Smooth muscle cell (in vitro differentiated cells): ENCODE results near the gene PTPN18. TPM values are rescaled to one million over a fixed set of nuclear protein-coding genes. Genes with fewer than 3 reads are reported as not detected.
"Not testable (repeated sequence)": the region's sequence is repeated elsewhere in the genome, so short reads cannot be mapped to it uniquely, and the experiment has no call there.

Experiments
- DNase-seq: peaks from one replicate; lab custom pipeline; 2025; ENCODE audit not compliant: unreplicated experiment; lab: John Stamatoyannopoulos, UW
- H2AFZ ChIP-seq: fragments of 200-600 bp; sonication (generic); 2 replicates; pipeline ENCODE4 v1.6.0; 2016; ENCODE audit warnings: antibody characterized with exemption, low read depth, mild to moderate bottlenecking
- H3F3A ChIP-seq: fragments of 200-600 bp; sonication (generic); 2 replicates; pipeline ENCODE4 v1.6.0; 2017; ENCODE audit warnings: antibody characterized with exemption, low read depth
- H3K27ac ChIP-seq: fragments of 200-600 bp; sonication (generic); 2 replicates; pipeline ENCODE4 v1.5.1; 2016; ENCODE audit warnings: low read depth, mild to moderate bottlenecking
- H3K27me3 ChIP-seq: fragments of 200-600 bp; sonication (generic); 2 replicates; pipeline ENCODE4 v1.6.1; 2016; ENCODE audit warnings: low read depth, mild to moderate bottlenecking
- H3K36me3 ChIP-seq: fragments of 200-600 bp; sonication (generic); 2 replicates; pipeline ENCODE4 v1.5.1; 2016; ENCODE audit warnings: low read depth
- H3K4me1 ChIP-seq: fragments of 200-600 bp; sonication (generic); 2 replicates; pipeline ENCODE4 v1.5.1; 2016; ENCODE audit warnings: low read depth
- H3K4me2 ChIP-seq: fragments of 200-600 bp; sonication (generic); 2 replicates; pipeline ENCODE4 v1.6.0; 2016; ENCODE audit warnings: mild to moderate bottlenecking
- H3K4me3 ChIP-seq: fragments of 200-600 bp; sonication (generic); 2 replicates; pipeline ENCODE4 v1.5.1; 2016; ENCODE audit warnings: mild to moderate bottlenecking
- H3K79me2 ChIP-seq: fragments of 200-600 bp; sonication (generic); 2 replicates; pipeline ENCODE4 v1.6.0; 2016; ENCODE audit warnings: low read depth, mild to moderate bottlenecking
- H3K9ac ChIP-seq: fragments of 200-600 bp; sonication (generic); 2 replicates; pipeline ENCODE4 v1.6.0; 2016; ENCODE audit warnings: low read depth
- H3K9me3 ChIP-seq: fragments of 200-600 bp; sonication (generic); replicated peaks from 2 replicates; pipeline ENCODE4 v1.5.1; 2016; ENCODE audit warnings: low read depth
- H4K20me1 ChIP-seq: fragments of 200-600 bp; sonication (generic); 2 replicates; pipeline ENCODE4 v1.6.0; 2016; ENCODE audit warnings: low read depth
- CTCF ChIP-seq: fragments of 200-600 bp; sonication (generic); IDR thresholded peaks from 2 replicates; pipeline ENCODE4 v1.5.1; 2017; ENCODE audit warnings: borderline replicate concordance, mild to moderate bottlenecking, antibody characterized with exemption; ENCODE audit not compliant: insufficient read depth, poor library complexity, severe bottlenecking
- WGBS: methylation state at CpG from one replicate; pipeline ENCODE4 v1.1.7; 2016; ENCODE audit warnings: low lambda C conversion rate; 5-methylcytosine and 5-hydroxymethylcytosine counted together
- polyA plus RNA-seq: library from polyadenylated mRNA; unstranded; fragments of >200 nt; fragmentation: Nextera tagmentation; extraction: Ambion mirVana; gene quantifications from 2 replicates; pipeline ENCODE4 v1.2.1, GENCODE V29; 2016
- total RNA-seq: library from RNA; depleted of rRNA; stranded (reverse); fragments of >200 nt; gene quantifications from 2 replicates; pipeline ENCODE4 v1.2.3, GENCODE V29; 2014

The PTPN18 gene
- total and polyA plus RNA-seq, 2 experiments from 2014 or later: 4.4 to 10.2 TPM

DNA sequence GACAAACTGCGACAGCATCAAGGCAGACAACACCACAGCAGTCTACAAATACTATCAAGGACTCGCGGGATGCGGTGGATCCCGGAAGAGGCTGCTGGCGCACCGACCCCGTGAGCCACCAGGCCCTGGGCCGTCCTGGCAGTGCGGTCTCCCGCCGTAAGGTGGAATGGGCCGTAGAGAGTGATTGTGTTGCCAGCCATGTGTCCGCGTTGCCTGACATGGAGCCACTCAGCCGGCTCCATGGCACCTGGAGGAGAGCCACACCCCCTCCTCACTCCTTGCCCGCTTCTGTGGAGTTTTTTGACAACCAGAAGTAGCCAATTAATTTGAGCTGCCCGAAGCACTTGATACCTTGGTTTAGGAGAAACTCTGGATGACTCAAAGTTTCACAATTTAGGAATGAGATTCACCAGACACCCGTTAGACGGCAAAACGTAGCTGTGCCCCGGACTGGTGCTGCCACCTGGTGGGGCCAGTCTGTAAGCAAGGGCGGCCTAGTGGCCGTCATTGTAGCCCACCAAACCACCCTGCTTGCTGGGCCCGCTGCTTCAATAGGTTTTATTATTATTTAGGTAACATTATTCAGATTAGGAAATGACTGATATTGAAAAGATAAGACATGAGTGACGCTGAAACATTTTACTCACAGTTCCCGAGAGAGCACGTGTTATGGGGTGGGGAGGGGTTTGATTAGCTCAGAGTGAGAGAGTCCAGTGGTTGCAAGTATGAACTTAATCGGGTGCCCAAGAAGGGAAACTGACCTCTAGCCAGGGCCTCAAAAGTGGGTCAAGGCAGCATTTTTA is 23.4 kb upstream of the PTPN18 start:
- Histone ChIP-seq H3K9ac (no peak overlapping the region), H3K79me2 (no peaks in the 10 kb centered on the region), H3K36me3 (no peaks in the 10 kb centered on the region), H3K27me3 (peaks cover 5% of the 10 kb centered on the region), H3K4me2 (peak overlapping the region; percentile 64), H3K27ac (no peak overlapping the region), H3K4me3 (no peak overlapping the region), H2AFZ (no peak overlapping the region), H3K9me3 (no peaks in the 10 kb centered on the region), H4K20me1 (no peaks in the 10 kb centered on the region), H3K4me1 (peaks cover 11% of the 10 kb centered on the region), H3F3A (peaks cover 14% of the 10 kb centered on the region)
- 30% methylated on average over 29 of the region's 29 CpGs for WGBS
- peak; percentile 39 for DNase-seq
- peak; percentile 97 for TF ChIP-seq CTCF

DNA sequence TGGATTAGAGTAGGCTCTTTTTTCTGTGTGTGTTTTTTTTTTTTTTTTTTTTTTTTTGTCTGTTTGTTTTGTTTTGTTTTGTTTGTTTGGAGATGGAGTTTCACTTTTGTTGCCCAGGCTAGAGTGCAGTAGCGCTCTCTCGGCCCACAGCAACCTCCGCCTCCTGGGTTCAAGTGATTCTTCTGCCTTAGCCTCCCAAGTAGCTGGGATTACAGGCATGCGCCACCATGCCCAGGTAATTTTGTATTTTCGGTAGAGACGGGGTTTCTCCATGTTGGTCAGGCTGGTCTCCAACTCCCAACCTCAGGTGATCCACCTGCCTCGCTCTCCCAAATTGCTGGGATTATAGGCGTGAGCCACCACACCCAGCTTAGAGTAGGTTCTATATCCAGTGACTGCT is 22.6 kb upstream of the PTPN18 start:
- H3K4me3 ChIP-seq, H3K79me2 ChIP-seq, H4K20me1 ChIP-seq, H3K4me2 ChIP-seq, H3K27ac ChIP-seq, H3K27me3 ChIP-seq, H3K9ac ChIP-seq, DNase-seq, H3K36me3 ChIP-seq, H2AFZ ChIP-seq, H3K9me3 ChIP-seq: not testable (repeated sequence)
- 95% methylated on average over 8 of the region's 8 CpGs for WGBS
- H3F3A ChIP-seq: peaks cover 17% of the 10 kb centered on the region
- peaks cover 17% of the 10 kb centered on the region for H3K4me1 ChIP-seq

DNA sequence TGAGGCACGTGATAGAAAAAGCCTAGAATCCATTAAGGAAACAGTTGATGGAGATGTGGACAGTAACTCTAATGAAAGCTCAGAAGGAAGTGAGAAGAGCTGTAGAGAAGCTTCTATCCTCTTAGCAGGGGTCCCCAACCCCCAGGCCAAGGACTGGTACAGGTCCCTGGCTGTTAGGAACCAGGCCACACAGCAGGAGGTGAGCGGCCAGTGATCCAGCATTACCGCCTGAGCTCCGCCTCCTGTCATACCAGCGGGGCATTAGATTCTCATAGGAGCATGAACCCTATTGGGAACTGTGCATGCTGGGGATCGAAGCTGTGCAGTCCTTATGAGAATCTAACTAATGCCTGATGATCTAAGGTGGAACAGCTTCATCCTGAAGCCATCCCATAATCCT is 21.8 kb upstream of the PTPN18 start:
- no peaks in the 10 kb centered on the region for H3K9me3 ChIP-seq
- no peak for DNase-seq
- no peak overlapping the region for H3K4me3 ChIP-seq
- peaks cover 5% of the 10 kb centered on the region for H3K27me3 ChIP-seq
- H3K4me1 ChIP-seq: peaks cover 9% of the 10 kb centered on the region
- no peaks in the 10 kb centered on the region for H4K20me1 ChIP-seq
- TF ChIP-seq CTCF: no peak
- H3K9ac ChIP-seq: no peak overlapping the region
- no peak overlapping the region for H3K27ac ChIP-seq
- H3K4me2 ChIP-seq: no peak overlapping the region
- H3F3A ChIP-seq: peaks cover 10% of the 10 kb centered on the region
- H3K79me2 ChIP-seq: no peaks in the 10 kb centered on the region
- 71% methylated on average over 6 of the region's 6 CpGs for WGBS
- no peaks in the 10 kb centered on the region for H3K36me3 ChIP-seq
- no peak overlapping the region for H2AFZ ChIP-seq

DNA sequence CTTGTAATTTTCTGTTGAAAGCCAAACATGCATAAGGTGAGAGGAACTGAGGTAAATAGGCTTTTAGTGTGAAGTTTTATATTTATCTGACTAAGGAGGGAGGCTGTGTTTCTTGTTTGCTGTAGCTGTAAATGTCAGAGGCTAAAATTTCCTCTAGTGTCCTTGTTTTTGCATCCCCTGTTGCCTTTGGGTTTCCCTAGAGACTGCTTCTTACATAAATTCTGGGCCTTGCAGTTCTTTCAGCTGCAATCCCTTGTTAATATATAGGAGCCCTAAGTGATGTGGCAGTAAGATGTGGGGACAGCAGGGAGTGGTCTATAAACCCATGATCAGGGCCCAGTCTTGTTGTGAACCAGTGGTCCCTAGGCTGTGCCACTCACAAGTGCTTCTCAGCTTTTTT is 20.6 kb upstream of the PTPN18 start:
- H3K4me3 ChIP-seq: no peak overlapping the region
- peaks cover 6% of the 10 kb centered on the region for H3F3A ChIP-seq
- no peaks in the 10 kb centered on the region for H3K9me3 ChIP-seq
- H2AFZ ChIP-seq: no peak overlapping the region
- TF ChIP-seq CTCF: no peak
- no peak overlapping the region for H3K27ac ChIP-seq
- DNase-seq: no peak
- no peak overlapping the region for H3K9ac ChIP-seq
- H3K79me2 ChIP-seq: no peaks in the 10 kb centered on the region
- no peaks in the 10 kb centered on the region for H3K36me3 ChIP-seq
- no peaks in the 10 kb centered on the region for H4K20me1 ChIP-seq
- no peak overlapping the region for H3K4me2 ChIP-seq
- H3K4me1 ChIP-seq: peaks cover 9% of the 10 kb centered on the region
- H3K27me3 ChIP-seq: peaks cover 5% of the 10 kb centered on the region
